Fibroblast of skin of right quadriceps (primary cell): Measurements from ENCODE around the gene CELF3.
"Not testable (repeated sequence)": the region's sequence is repeated elsewhere in the genome, so short reads cannot be mapped to it uniquely, and the experiment has no call there.

ENCODE experiments used
- DNase-seq: peaks from one replicate; pipeline ENCODE4 v3.0.0-alpha.2; 2013

CELF3 gene

DNA sequence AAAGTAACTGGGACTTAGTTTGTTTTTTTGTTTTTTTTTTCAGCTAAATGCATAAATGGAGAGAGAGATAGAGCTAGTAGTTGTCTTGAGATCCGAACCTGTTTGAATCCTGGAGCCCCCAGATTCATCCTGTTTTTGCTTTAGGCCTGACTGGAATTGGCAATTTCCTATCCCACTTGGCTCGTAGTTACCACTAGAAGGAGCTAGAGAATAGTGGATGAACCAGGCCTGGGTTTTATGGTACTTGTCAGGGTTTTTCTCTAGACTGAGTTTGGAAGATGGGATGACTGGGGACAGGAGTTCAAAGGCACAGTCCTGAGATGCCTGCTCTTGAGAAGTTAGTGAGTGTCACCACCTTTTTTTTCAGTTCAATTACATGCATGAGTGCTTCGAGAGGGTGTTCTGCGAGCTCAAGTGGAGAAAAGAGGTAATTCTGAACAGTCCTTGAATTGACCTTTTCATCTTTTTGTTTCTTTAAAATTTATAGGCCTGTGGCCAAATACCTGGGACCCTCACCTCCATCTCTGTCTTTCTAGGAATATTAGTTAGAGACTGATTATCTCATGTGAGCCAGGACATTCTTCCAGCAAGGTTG lies 23.4 kb downstream of the CELF3 start:
- peak; percentile 37 for DNase-seq

DNA sequence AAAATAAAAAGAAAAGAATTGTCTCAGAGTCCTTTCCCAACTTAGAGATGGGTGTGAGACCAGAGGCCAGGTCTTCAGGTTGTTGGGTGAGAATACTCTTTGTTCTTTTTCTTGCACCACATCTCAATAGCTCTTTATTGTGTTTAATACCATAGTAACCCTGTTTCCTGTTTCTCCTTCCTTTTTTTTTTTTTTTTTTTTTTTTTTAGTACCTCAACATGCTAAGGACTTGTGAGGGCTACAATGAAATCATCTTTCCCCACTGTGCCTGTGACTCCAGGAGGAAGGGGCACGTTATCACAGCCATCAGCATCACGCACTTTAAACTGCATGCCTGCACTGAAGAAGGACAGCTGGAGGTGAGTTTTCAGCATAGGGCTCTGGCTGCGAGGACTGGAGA lies 24.4 kb downstream of the CELF3 start:
- no peak for DNase-seq

GRCh38 chr1:151689494-151689893 lies 27.1 kb downstream of the CELF3 start:
- no peak for DNase-seq

DNA sequence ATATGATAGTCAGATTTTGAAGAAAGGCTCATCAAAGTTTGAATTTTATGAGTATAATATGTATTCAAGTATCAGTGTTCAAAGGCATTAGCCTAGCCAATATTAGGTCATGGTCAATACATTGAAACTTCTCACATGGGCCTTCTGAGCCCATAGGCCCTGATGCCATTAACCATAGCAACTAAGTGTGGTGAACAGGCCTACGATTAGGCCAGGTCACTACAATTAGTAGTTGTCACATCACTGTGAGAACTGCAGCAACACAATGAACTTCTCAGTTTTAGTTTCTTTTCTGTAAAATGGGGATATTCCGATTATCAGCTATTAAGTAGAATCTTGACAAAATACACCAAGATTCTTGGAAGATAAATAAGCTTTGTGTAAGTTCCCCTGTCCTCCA lies 30.0 kb downstream of the CELF3 start:
- DNase-seq, result no peak

DNA sequence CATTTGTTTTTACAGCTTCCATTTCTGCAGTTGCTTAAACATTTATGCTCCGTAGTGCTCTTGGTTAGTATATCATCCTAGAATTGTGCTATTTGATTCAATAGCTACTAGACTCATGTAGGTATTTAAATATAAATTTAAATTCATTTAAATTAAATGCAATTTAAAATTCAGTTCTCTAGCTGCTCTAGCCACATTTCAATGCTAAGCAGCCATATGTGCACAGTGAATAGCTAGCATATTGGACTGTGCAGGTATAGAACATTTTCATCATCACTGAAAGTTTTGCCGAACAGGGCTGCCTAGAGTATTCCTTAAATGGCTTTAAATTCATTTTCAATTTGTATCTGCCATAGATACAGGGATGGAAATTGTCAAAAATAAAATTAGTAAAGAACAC lies 32.5 kb downstream of the CELF3 start:
- no peak for DNase-seq

DNA sequence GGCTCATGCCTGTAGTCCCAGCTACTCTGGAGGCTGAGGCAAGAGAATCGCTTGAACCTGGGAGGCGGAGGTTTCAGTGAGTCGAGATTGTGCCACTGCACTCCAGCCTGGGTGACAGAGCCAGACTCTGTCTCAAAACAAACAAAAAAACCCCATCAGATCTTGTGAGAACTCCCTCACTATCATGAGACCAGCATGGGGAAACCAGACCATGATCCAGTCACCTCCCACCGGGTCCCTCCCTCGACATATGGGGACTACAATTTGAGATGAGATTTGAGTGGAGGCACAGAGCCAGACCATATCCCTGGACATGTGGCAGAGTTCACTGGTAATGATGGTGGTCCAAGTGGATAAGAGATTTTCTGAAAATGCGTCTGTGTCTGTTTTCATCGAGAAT lies 33.7 kb downstream of the CELF3 start:
- DNase-seq, result not testable (repeated sequence)

DNA sequence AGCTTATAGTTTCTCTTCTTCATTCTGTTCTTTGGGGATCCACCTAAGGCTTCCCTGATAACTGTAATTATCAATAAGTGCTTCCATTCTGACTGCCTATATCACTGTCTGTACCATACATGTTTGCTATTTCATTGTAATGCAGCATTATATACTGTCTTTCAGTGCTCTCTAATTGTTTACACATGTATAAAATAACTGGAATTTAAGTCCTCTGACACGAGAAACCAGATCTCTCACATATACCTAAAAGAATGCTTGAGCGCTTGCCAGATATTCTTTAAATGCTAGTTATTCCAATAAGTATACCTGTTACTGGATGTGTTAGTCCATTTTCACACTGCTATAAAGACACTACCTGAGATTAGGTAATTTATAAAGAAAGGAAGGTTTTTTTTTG lies 34.7 kb downstream of the CELF3 start:
- peak; percentile 70 for DNase-seq

- peak; percentile 91 for DNase-seq
Observed at GRCh38 chr1:151680826-151681225, 35.8 kb downstream of the CELF3 start.

DNA sequence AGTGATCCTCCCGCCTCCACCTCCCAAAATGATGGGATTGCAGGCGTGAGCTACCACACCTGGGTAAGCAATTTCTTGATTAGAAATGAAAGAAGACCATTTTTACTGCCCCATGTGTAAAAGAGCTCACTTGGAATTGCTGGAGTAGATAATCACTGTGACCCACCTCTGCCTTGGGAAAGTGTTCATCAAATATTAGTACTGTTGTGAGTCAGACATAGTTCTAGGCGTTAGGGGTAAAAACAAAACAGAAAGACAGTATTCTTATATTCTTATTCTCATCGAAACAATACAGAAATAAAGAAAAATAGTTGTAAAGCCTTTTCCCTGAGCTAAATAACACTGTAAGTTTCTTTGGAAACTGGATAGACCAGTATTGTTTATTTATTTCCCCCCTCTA lies 36.2 kb downstream of the CELF3 start:
- DNase-seq, result peak; percentile 32

DNA sequence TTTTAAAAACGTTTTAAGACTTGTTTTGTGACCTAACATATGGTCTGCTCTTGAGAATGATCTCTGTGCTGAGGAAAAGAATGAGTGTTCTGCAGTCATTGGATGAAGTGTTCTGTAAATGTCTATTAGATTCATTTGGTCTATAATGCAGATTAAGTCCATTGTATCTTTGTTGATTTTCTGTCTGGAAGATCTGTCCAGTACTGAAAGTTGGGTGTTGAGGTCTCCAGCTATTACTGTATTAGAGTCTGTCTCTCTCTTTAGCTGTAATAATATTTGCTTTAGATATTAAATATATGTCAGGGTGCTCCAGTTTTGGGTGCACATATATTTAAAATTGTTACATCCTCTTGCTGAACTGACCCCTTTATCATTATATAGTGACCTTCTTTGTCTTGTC lies 43.2 kb downstream of the CELF3 start:
- no peak for DNase-seq

DNA sequence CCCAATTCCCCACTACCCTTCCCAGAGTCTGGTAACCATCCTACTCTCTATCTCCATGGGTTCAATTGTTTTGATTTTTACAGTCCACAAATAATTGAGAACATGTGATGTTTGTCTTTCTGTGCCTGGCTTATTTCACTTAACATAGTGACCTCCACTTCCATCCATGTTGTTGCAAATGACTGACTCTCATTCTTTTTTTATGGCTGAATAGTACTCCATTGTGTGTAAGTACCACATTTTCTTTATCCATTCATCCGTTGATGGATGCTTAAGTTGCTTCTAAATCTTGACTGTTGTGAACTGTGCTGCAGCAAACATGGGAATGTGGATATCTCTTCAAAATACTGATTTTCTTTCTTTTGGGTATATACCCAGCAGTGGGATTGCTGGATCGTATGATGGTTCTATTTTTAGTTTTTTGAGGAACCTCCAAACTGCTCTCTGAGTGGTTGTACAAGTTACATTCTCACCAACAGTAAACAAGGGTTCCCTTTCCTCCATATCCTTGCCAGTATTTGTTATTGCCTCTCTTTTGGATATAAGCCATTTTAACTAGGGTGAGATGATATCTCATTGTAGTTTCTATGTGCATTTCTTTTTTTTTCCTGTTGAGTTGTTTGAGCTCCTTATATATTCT lies 46.4 kb downstream of the CELF3 start:
- not testable (repeated sequence) for DNase-seq

DNA sequence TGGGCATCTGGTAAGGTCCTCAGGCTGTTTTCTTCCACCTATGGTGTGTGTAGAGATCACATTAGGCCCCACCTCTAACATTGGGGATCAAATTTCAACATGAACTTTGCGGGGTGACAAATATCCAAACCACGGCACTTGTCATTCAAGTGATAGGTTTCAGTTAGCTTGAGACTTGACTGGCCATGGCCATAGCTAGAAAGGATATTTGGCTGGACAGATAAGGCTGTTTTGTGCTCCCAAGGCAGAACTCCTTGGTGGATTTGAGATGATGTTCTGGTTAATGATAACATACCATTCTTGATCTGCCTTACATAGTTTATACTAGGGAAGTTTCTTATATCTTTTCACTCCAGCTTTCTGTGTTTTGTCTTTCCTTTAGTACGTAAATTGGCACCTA lies 48.5 kb downstream of the CELF3 start:
- DNase-seq, result no peak

- no peak for DNase-seq
Observed at GRCh38 chr1:151661751-151662150, 54.9 kb downstream of the CELF3 start.

GRCh38 chr1:151655371-151655770 lies 61.2 kb downstream of the CELF3 start:
- DNase-seq, result no peak

- peak; percentile 61 for DNase-seq
Observed at GRCh38 chr1:151653397-151653796, 63.2 kb downstream of the CELF3 start.
